ENCODE measurements around the gene TEF. TPM values are rescaled to one million over a fixed set of nuclear protein-coding genes. Genes with fewer than 3 reads are reported as not detected.
A peak's percentile ranks its signal among the peaks of the same experiment; 100 is the strongest.

TEF gene
- total and polyA plus RNA-seq, 2 donors = 5.0 to 5.4 TPM

- Histone ChIP-seq H3K4me1 (ENCODE audit: control insufficient read depth in 2 of 2, insufficient read depth in 2 of 2, low read length in 2 of 2) (no peaks in the 10 kb centered on the region), H3K27me3 (ENCODE audit: control insufficient read depth in 2 of 2, insufficient read depth in 1 of 2, low read length in 1 of 2) (no peaks in the 10 kb centered on the region), H3K4me3 (ENCODE audit: low read length in 2 of 2) (no peak overlapping the region), H3K27ac (ENCODE audit: low read depth in 1 of 2, low read length in 1 of 2) (peak overlapping the region in 1 of 2 donors; percentile 3), H3K9me3 (ENCODE audit: control insufficient read depth in 2 of 2, insufficient read depth in 1 of 2, low read length in 1 of 2) (no peaks in the 10 kb centered on the region), H3K36me3 (ENCODE audit: control insufficient read depth in 2 of 2, insufficient read depth in 2 of 2, low read length in 1 of 2) (peaks cover 44 to 48% of the 10 kb centered on the region in 2 donors)
- no peak for DNase-seq (ENCODE audit: low read depth in 6 of 9, low spot score in 9 of 9)
- WGBS = 97% methylated on average over 4 of the region's 4 CpGs
These were observed 22.4 kb upstream of the TEF start for GRCh38 chr22:41359376-41359775.

- no peak overlapping the region for H3K27ac ChIP-seq (ENCODE audit: low read depth in 1 of 2, low read length in 1 of 2)
- H3K9me3 ChIP-seq (ENCODE audit: control insufficient read depth in 2 of 2, insufficient read depth in 1 of 2, low read length in 1 of 2) = no peaks in the 10 kb centered on the region
- H3K4me3 ChIP-seq (ENCODE audit: low read length in 2 of 2) = no peak overlapping the region
- no peak for DNase-seq (ENCODE audit: low read depth in 6 of 9, low spot score in 9 of 9)
- peaks cover 37 to 41% of the 10 kb centered on the region in 2 donors for H3K36me3 ChIP-seq (ENCODE audit: control insufficient read depth in 2 of 2, insufficient read depth in 2 of 2, low read length in 1 of 2)
- no peaks in the 10 kb centered on the region for H3K4me1 ChIP-seq (ENCODE audit: control insufficient read depth in 2 of 2, insufficient read depth in 2 of 2, low read length in 2 of 2)
- 94% methylated on average over 11 of the region's 11 CpGs for WGBS
- H3K27me3 ChIP-seq (ENCODE audit: control insufficient read depth in 2 of 2, insufficient read depth in 1 of 2, low read length in 1 of 2) = no peaks in the 10 kb centered on the region
These were observed 21.6 kb upstream of the TEF start for GRCh38 chr22:41360126-41360525.

GRCh38 chr22:41361716-41362310 is 19.9 kb upstream of the TEF start:
- 97% methylated on average over 13 of the region's 13 CpGs for WGBS
- Histone ChIP-seq H3K36me3 (ENCODE audit: control insufficient read depth in 2 of 2, insufficient read depth in 2 of 2, low read length in 1 of 2) (peaks cover 20 to 24% of the 10 kb centered on the region in 2 donors), H3K27me3 (ENCODE audit: control insufficient read depth in 2 of 2, insufficient read depth in 1 of 2, low read length in 1 of 2) (peaks cover 0 to under 1% of the 10 kb centered on the region in 2 donors), H3K9me3 (ENCODE audit: control insufficient read depth in 2 of 2, insufficient read depth in 1 of 2, low read length in 1 of 2) (no peaks in the 10 kb centered on the region), H3K4me1 (ENCODE audit: control insufficient read depth in 2 of 2, insufficient read depth in 2 of 2, low read length in 2 of 2) (peaks cover under 1 to 4% of the 10 kb centered on the region in 2 donors), H3K4me3 (ENCODE audit: low read length in 2 of 2) (no peak overlapping the region), H3K27ac (ENCODE audit: low read depth in 1 of 2, low read length in 1 of 2) (no peak overlapping the region)
- DNase-seq (ENCODE audit: low read depth in 6 of 9, low spot score in 9 of 9) = no peak

- H3K36me3 ChIP-seq (ENCODE audit: control insufficient read depth in 2 of 2, insufficient read depth in 2 of 2, low read length in 1 of 2) = peaks cover 14 to 16% of the 10 kb centered on the region in 2 donors
- 98% methylated on average over 5 of the region's 5 CpGs for WGBS
- no peak for DNase-seq (ENCODE audit: low read depth in 6 of 9, low spot score in 9 of 9)
- no peaks in the 10 kb centered on the region for H3K9me3 ChIP-seq (ENCODE audit: control insufficient read depth in 2 of 2, insufficient read depth in 1 of 2, low read length in 1 of 2)
- no peak overlapping the region for H3K27ac ChIP-seq (ENCODE audit: low read depth in 1 of 2, low read length in 1 of 2)
- peaks cover 0 to 3% of the 10 kb centered on the region in 2 donors for H3K27me3 ChIP-seq (ENCODE audit: control insufficient read depth in 2 of 2, insufficient read depth in 1 of 2, low read length in 1 of 2)
- H3K4me1 ChIP-seq (ENCODE audit: control insufficient read depth in 2 of 2, insufficient read depth in 2 of 2, low read length in 2 of 2) = peaks cover 4 to 9% of the 10 kb centered on the region in 2 donors
- no peak overlapping the region for H3K4me3 ChIP-seq (ENCODE audit: low read length in 2 of 2)
These were observed 19.1 kb upstream of the TEF start for GRCh38 chr22:41362615-41363014.

GRCh38 chr22:41364233-41364632 is 17.5 kb upstream of the TEF start:
- no peaks in the 10 kb centered on the region for H3K9me3 ChIP-seq (ENCODE audit: control insufficient read depth in 2 of 2, insufficient read depth in 1 of 2, low read length in 1 of 2)
- 97% methylated on average over 6 of the region's 6 CpGs for WGBS
- no peak overlapping the region for H3K27ac ChIP-seq (ENCODE audit: low read depth in 1 of 2, low read length in 1 of 2)
- H3K36me3 ChIP-seq (ENCODE audit: control insufficient read depth in 2 of 2, insufficient read depth in 2 of 2, low read length in 1 of 2) = peaks cover 0 to 3% of the 10 kb centered on the region in 2 donors
- peaks cover 4 to 13% of the 10 kb centered on the region in 2 donors for H3K4me1 ChIP-seq (ENCODE audit: control insufficient read depth in 2 of 2, insufficient read depth in 2 of 2, low read length in 2 of 2)
- no peak for DNase-seq (ENCODE audit: low read depth in 6 of 9, low spot score in 9 of 9)
- H3K4me3 ChIP-seq (ENCODE audit: low read length in 2 of 2) = no peak overlapping the region
- H3K27me3 ChIP-seq (ENCODE audit: control insufficient read depth in 2 of 2, insufficient read depth in 1 of 2, low read length in 1 of 2) = peaks cover 0 to 3% of the 10 kb centered on the region in 2 donors

GRCh38 chr22:41364955-41365354 is 16.8 kb upstream of the TEF start:
- Histone ChIP-seq H3K27ac (ENCODE audit: low read depth in 1 of 2, low read length in 1 of 2) (no peak overlapping the region), H3K4me1 (ENCODE audit: control insufficient read depth in 2 of 2, insufficient read depth in 2 of 2, low read length in 2 of 2) (peaks cover 4 to 13% of the 10 kb centered on the region in 2 donors), H3K27me3 (ENCODE audit: control insufficient read depth in 2 of 2, insufficient read depth in 1 of 2, low read length in 1 of 2) (peaks cover 0 to 3% of the 10 kb centered on the region in 2 donors), H3K4me3 (ENCODE audit: low read length in 2 of 2) (no peak overlapping the region), H3K9me3 (ENCODE audit: control insufficient read depth in 2 of 2, insufficient read depth in 1 of 2, low read length in 1 of 2) (no peaks in the 10 kb centered on the region), H3K36me3 (ENCODE audit: control insufficient read depth in 2 of 2, insufficient read depth in 2 of 2, low read length in 1 of 2) (no peaks in the 10 kb centered on the region)
- 93% methylated on average over 8 of the region's 8 CpGs for WGBS
- DNase-seq (ENCODE audit: low read depth in 6 of 9, low spot score in 9 of 9) = no peak

- Histone ChIP-seq H3K9me3 (ENCODE audit: control insufficient read depth in 2 of 2, insufficient read depth in 1 of 2, low read length in 1 of 2) (no peaks in the 10 kb centered on the region), H3K4me1 (ENCODE audit: control insufficient read depth in 2 of 2, insufficient read depth in 2 of 2, low read length in 2 of 2) (peaks cover 4 to 13% of the 10 kb centered on the region in 2 donors), H3K27me3 (ENCODE audit: control insufficient read depth in 2 of 2, insufficient read depth in 1 of 2, low read length in 1 of 2) (peaks cover 0 to 3% of the 10 kb centered on the region in 2 donors), H3K27ac (ENCODE audit: low read depth in 1 of 2, low read length in 1 of 2) (no peak overlapping the region), H3K4me3 (ENCODE audit: low read length in 2 of 2) (no peak overlapping the region), H3K36me3 (ENCODE audit: control insufficient read depth in 2 of 2, insufficient read depth in 2 of 2, low read length in 1 of 2) (no peaks in the 10 kb centered on the region)
- 96% methylated on average over 5 of the region's 5 CpGs for WGBS
- DNase-seq (ENCODE audit: low read depth in 6 of 9, low spot score in 9 of 9) = no peak
These were observed 16.3 kb upstream of the TEF start for GRCh38 chr22:41365425-41365824.

- Histone ChIP-seq H3K9me3 (ENCODE audit: control insufficient read depth in 2 of 2, insufficient read depth in 1 of 2, low read length in 1 of 2) (no peaks in the 10 kb centered on the region), H3K4me3 (ENCODE audit: low read length in 2 of 2) (no peak overlapping the region), H3K27me3 (ENCODE audit: control insufficient read depth in 2 of 2, insufficient read depth in 1 of 2, low read length in 1 of 2) (peaks cover 0 to 3% of the 10 kb centered on the region in 2 donors), H3K36me3 (ENCODE audit: control insufficient read depth in 2 of 2, insufficient read depth in 2 of 2, low read length in 1 of 2) (no peaks in the 10 kb centered on the region), H3K27ac (ENCODE audit: low read depth in 1 of 2, low read length in 1 of 2) (no peak overlapping the region), H3K4me1 (ENCODE audit: control insufficient read depth in 2 of 2, insufficient read depth in 2 of 2, low read length in 2 of 2) (peaks cover 4 to 13% of the 10 kb centered on the region in 2 donors)
- DNase-seq (ENCODE audit: low read depth in 6 of 9, low spot score in 9 of 9) = no peak
- WGBS = 74% methylated on average over 17 of the region's 17 CpGs
These were observed 15.3 kb upstream of the TEF start for GRCh38 chr22:41366323-41367029.

GRCh38 chr22:41367039-41367679 is 14.6 kb upstream of the TEF start:
- H3K9me3 ChIP-seq (ENCODE audit: control insufficient read depth in 2 of 2, insufficient read depth in 1 of 2, low read length in 1 of 2) = no peaks in the 10 kb centered on the region
- 13% methylated on average over 21 of the region's 21 CpGs for WGBS
- H3K36me3 ChIP-seq (ENCODE audit: control insufficient read depth in 2 of 2, insufficient read depth in 2 of 2, low read length in 1 of 2) = no peaks in the 10 kb centered on the region
- H3K27ac ChIP-seq (ENCODE audit: low read depth in 1 of 2, low read length in 1 of 2) = no peak overlapping the region
- peaks cover 0 to 3% of the 10 kb centered on the region in 2 donors for H3K27me3 ChIP-seq (ENCODE audit: control insufficient read depth in 2 of 2, insufficient read depth in 1 of 2, low read length in 1 of 2)
- H3K4me3 ChIP-seq (ENCODE audit: low read length in 2 of 2) = no peak overlapping the region
- H3K4me1 ChIP-seq (ENCODE audit: control insufficient read depth in 2 of 2, insufficient read depth in 2 of 2, low read length in 2 of 2) = peaks cover 4 to 13% of the 10 kb centered on the region in 2 donors
- DNase-seq (ENCODE audit: low read depth in 6 of 9, low spot score in 9 of 9) = peak in 3 of 9 donors; percentile 5 to 41 (median 22)
